Natural killer cell treated with Interleukin-12 subunit alpha and Interleukin-12 subunit beta and Interleukin-15 and Interleukin-18, amount 100 ng/mL, for 72 hours (primary cell): Measurements from ENCODE around the gene PHF11. TPM values are rescaled to one million over a fixed set of nuclear protein-coding genes. Genes with fewer than 3 reads are reported as not detected.

Source experiments
- ATAC-seq, 2 donors: fragments of 150-1000 bp; cut with Tn5 transposase in 1 of 2; sonication (Bioruptor Pico), chemical (Tn5 transposase) in 1 of 2; 2 replicates each; pipeline ENCODE4 v1.10.0; 2021
- DNase-seq: peaks from one replicate; pipeline ENCODE4 v3.0.0; 2022; ENCODE audit warnings: low spot score
- H3K27ac Mint-ChIP-seq, 2 donors: 1 replicate in 1 of 2; 2 replicates in 1 of 2; pipeline ENCODE4 v1.8.0; 2022; ENCODE audit warnings: mixed read lengths in 2 of 2, mild to moderate bottlenecking in 1 of 2, moderate library complexity in 1 of 2
- H3K27me3 Mint-ChIP-seq, 2 donors: 1 replicate in 1 of 2; 2 replicates in 1 of 2; pipeline ENCODE4 v1.8.0; 2022; ENCODE audit warnings: mixed read lengths in 2 of 2
- H3K36me3 Mint-ChIP-seq: one replicate; pipeline ENCODE4 v1.8.0; 2022; ENCODE audit warnings: mixed read lengths
- H3K4me1 Mint-ChIP-seq, 2 donors: 1 replicate in 1 of 2; 2 replicates in 1 of 2; pipeline ENCODE4 v1.8.0; 2022; ENCODE audit warnings: low read depth in 2 of 2, mixed read lengths in 2 of 2, mild to moderate bottlenecking in 1 of 2
- H3K4me3 Mint-ChIP-seq: one replicate; pipeline ENCODE4 v1.8.0; 2022; ENCODE audit warnings: mixed read lengths
- H3K9me3 Mint-ChIP-seq: 2 replicates; pipeline ENCODE4 v1.8.0; 2022; ENCODE audit warnings: mixed read lengths
- total RNA-seq, 2 donors: library from RNA; stranded (reverse); gene quantifications; one replicate each; pipeline ENCODE4 v1.2.3, GENCODE V29; 2022

PHF11 gene
- total RNA-seq, 2 donors from 2014 or later = 58.2 to 78.2 TPM

- H3K4me1 Mint-ChIP-seq = peaks cover 4 to 10% of the 10 kb centered on the region in 2 donors
- no peaks in the 10 kb centered on the region for H3K9me3 Mint-ChIP-seq
- no peaks in the 10 kb centered on the region for H3K27me3 Mint-ChIP-seq
- DNase-seq = no peak
- no peak overlapping the region for H3K4me3 Mint-ChIP-seq
- peak in 1 of 2 donors; percentile 58 for ATAC-seq
- H3K36me3 Mint-ChIP-seq = peaks cover 4% of the 10 kb centered on the region
- H3K27ac Mint-ChIP-seq = peak overlapping the region; percentile 47 to 68
Measured at GRCh38 chr13:49569993-49570689, 74.4 kb downstream of the PHF11 start.

GRCh38 chr13:49571299-49572240 is 75.8 kb downstream of the PHF11 start:
- H3K9me3 Mint-ChIP-seq = no peaks in the 10 kb centered on the region
- peaks cover 2% of the 10 kb centered on the region for H3K36me3 Mint-ChIP-seq
- H3K4me1 Mint-ChIP-seq = peaks cover 4 to 10% of the 10 kb centered on the region in 2 donors
- H3K4me3 Mint-ChIP-seq = no peak overlapping the region
- no peak overlapping the region for H3K27ac Mint-ChIP-seq
- H3K27me3 Mint-ChIP-seq = no peaks in the 10 kb centered on the region
- DNase-seq (no peak), ATAC-seq (peak in 1 of 2 donors; percentile 38)

Other genes with a start within 250 kb of the PHF11 start
- 10 to 100 TPM; 13.1 to 14.9 TPM for gene CDADC1, start 248.0 kb upstream of the PHF11 start, total RNA-seq
- gene CAB39L, start 51.9 kb upstream of the PHF11 start, total RNA-seq = 1 to 10 TPM; 6.4 to 8.1 TPM
- 10 to 100 TPM in 1 of 2 donors, 1 to 10 TPM in 1; 9.8 to 14.0 TPM for gene SETDB2, start 51.7 kb upstream of the PHF11 start, total RNA-seq
- gene RCBTB1, start 89.6 kb downstream of the PHF11 start, total RNA-seq = 10 to 100 TPM; 13.0 to 21.3 TPM
- gene ARL11, start 132.6 kb downstream of the PHF11 start, total RNA-seq = under 1 TPM; 0.48 to 0.50 TPM
- gene EBPL, start 195.5 kb downstream of the PHF11 start, total RNA-seq = 10 to 100 TPM; 20.1 to 39.0 TPM